ENCODE results near the gene PDHB. TPM values are rescaled to one million over a fixed set of nuclear protein-coding genes. Genes with fewer than 3 reads are reported as not detected.
A peak's percentile ranks its signal among the peaks of the same experiment; 100 is the strongest.

The PDHB gene
- total and polyA plus RNA-seq, 2 of the 13 experiments (the other 11 are each of a cell fraction or from before 2014, with no cell fraction given), result 108 to 153 TPM

- peak; percentile 60 for TF ChIP-seq SALL1 (CRISPR knock-in tag; IDR thresholded peaks at IDR 0.05)
- peak; percentile 32; the same call in 1 of the 2 replicates for TF ChIP-seq ZNF792 (CRISPR knock-in tag; IDR thresholded peaks at IDR 0.05)
- no peak for TF ChIP-seq RFXAP (CRISPR knock-in tag; IDR thresholded peaks at IDR 0.05; ENCODE audit: borderline replicate concordance)
- peak; percentile 42; the same call in 1 of the 2 replicates for TF ChIP-seq MIXL1 (CRISPR knock-in tag; IDR thresholded peaks at IDR 0.05)
- peak; percentile 54; the same call in 1 of the 2 replicates for TF ChIP-seq HDAC2 (CRISPR knock-in tag; IDR thresholded peaks at IDR 0.05)
- no peak for TF ChIP-seq ZNF652 (CRISPR knock-in tag; IDR thresholded peaks at IDR 0.05; ENCODE audit: borderline replicate concordance, low read depth)
- no peak for TF ChIP-seq ZNF362 (CRISPR knock-in tag; IDR thresholded peaks at IDR 0.05; ENCODE audit: borderline replicate concordance)
- TF ChIP-seq ZNF770 (CRISPR knock-in tag; IDR thresholded peaks at IDR 0.05), result no peak
- peak; percentile 28; the same call in 1 of the 2 replicates for TF ChIP-seq ETV5 (CRISPR knock-in tag; IDR thresholded peaks at IDR 0.05; ENCODE audit: borderline replicate concordance)
- no peak for TF ChIP-seq ZNF574 (CRISPR knock-in tag; IDR thresholded peaks at IDR 0.05)
- TF ChIP-seq ZBTB44 (CRISPR knock-in tag; IDR thresholded peaks at IDR 0.05), result no peak
- TF ChIP-seq MTA3 (CRISPR knock-in tag; IDR thresholded peaks at IDR 0.05), result no peak
- no peak for TF ChIP-seq IKZF1 (IDR thresholded peaks at IDR 0.05)
- TF ChIP-seq CEBPB (IDR thresholded peaks at IDR 0.05; ENCODE audit: borderline replicate concordance, low read depth, low read length), result no peak
- no peak for TF ChIP-seq RBM39 (IDR thresholded peaks at IDR 0.05; ENCODE audit: low read depth, low read length, poor library complexity, severe bottlenecking)
- no peak for TF ChIP-seq MYPOP (CRISPR knock-in tag; IDR thresholded peaks at IDR 0.05)
- TF ChIP-seq ASH2L (IDR thresholded peaks at IDR 0.05; ENCODE audit: insufficient read length, low read depth, low read length), result peak; percentile 73
- TF ChIP-seq ZNF232 (CRISPR knock-in tag; IDR thresholded peaks at IDR 0.05; ENCODE audit: borderline replicate concordance), result no peak
- no peak for TF ChIP-seq ZNF326 (CRISPR knock-in tag; IDR thresholded peaks at IDR 0.05; ENCODE audit: borderline replicate concordance)
- TF ChIP-seq MTF2 (CRISPR knock-in tag; IDR thresholded peaks at IDR 0.05; ENCODE audit: borderline replicate concordance), result no peak
- no peak for TF ChIP-seq ZNF451 (CRISPR knock-in tag; IDR thresholded peaks at IDR 0.05)
- TF ChIP-seq ZNF263 (CRISPR knock-in tag; IDR thresholded peaks at IDR 0.05), result no peak
- TF ChIP-seq PTBP1 (IDR thresholded peaks at IDR 0.05; ENCODE audit: low read depth, low read length, poor library complexity, severe bottlenecking), result no peak
Measured at GRCh38 chr3:58474967-58475578, 41.4 kb upstream of the PDHB start (continued).

Data from HepG2 (cell line).